Stomach (tissue), 4 donors: Measurements from ENCODE around the gene KCNIP4.

ENCODE experiments used
- EP300 ChIP-seq: sonication (generic); formaldehyde crosslinking; IDR thresholded peaks from one replicate; pipeline ENCODE4 v1.6.1; 2017; ENCODE audit warnings: antibody characterized with exemption
- POLR2A ChIP-seq, 4 donors: fragments of 450-650 bp; IDR thresholded peaks; one replicate each; pipeline ENCODE4 v1.6.1; 2016; ENCODE audit warnings: antibody characterized with exemption in 4 of 4, control low read depth in 2 of 4, mild to moderate bottlenecking in 1 of 4, moderate library complexity in 1 of 4
- POLR2AphosphoS5 ChIP-seq, 3 donors: sonication (generic); formaldehyde crosslinking; IDR thresholded peaks; one replicate each; pipeline ENCODE4 v1.6.1; 2016; ENCODE audit warnings: antibody characterized with exemption in 3 of 3
- TF ChIP-seq, protein P1 (sequence below), 7 experiments: fragments of 450-650 bp in 4 of 7; fragments of 200-600 bp in 3 of 7; sonication (generic) in 3 of 7; IDR thresholded peaks; one replicate each; pipeline ENCODE4 v1.5.1; 2016 to 2019; ENCODE audit warnings: antibody characterized with exemption in 7 of 7, control low read depth in 2 of 7, mild to moderate bottlenecking in 1 of 7

DNA sequence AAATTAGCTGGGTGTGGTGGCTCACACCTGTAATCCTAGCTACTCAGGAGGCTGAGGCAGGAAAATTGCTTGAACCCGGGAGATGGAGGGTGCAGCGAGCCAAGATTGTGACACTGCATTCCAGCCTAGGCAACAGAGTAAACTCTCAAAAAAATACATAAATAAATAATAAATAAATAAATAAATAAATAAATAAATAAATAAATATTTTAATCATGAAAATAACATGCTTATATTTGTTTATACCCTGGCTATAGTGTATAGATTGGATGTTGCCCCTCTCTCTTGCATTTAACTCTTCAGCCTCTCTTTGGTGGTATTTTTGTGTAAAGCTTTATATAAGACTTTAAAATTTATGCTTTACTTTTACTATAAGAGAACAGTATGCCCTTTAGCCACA, 51.8 kb downstream of the KCNIP4 start:
- TF ChIP-seq, protein P1, sequence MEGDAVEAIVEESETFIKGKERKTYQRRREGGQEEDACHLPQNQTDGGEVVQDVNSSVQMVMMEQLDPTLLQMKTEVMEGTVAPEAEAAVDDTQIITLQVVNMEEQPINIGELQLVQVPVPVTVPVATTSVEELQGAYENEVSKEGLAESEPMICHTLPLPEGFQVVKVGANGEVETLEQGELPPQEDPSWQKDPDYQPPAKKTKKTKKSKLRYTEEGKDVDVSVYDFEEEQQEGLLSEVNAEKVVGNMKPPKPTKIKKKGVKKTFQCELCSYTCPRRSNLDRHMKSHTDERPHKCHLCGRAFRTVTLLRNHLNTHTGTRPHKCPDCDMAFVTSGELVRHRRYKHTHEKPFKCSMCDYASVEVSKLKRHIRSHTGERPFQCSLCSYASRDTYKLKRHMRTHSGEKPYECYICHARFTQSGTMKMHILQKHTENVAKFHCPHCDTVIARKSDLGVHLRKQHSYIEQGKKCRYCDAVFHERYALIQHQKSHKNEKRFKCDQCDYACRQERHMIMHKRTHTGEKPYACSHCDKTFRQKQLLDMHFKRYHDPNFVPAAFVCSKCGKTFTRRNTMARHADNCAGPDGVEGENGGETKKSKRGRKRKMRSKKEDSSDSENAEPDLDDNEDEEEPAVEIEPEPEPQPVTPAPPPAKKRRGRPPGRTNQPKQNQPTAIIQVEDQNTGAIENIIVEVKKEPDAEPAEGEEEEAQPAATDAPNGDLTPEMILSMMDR (IDR thresholded peaks at IDR 0.05), result no peak
- TF ChIP-seq POLR2A (IDR thresholded peaks at IDR 0.05) (no peak), POLR2AphosphoS5 (IDR thresholded peaks at IDR 0.05) (no peak), EP300 (no peak)
